ENCODE data around the gene IFT122. TPM values are rescaled to one million over a fixed set of nuclear protein-coding genes. Genes with fewer than 3 reads are reported as not detected.

The IFT122 gene
- total RNA-seq, 2 experiments from 2014 or later, result 27.8 to 32.4 TPM

DNA sequence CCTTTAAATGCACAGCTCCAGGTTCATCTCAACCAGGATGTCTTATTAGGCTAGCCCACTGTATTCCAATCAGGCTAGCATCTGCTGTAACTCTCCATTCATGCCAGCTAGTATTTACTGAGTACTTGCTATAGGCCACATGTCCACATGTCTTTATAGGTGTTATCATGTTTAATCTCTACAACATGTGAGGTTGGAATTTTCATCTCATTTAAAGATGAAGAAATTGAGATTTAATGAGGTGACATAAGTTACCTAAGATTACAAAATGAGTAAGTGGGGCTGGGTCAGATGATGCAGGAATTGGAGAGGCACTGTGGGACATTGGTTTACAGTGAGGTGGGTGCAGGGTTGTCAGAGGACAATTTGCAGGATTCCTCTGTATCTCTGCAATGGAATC is 2.9 kb downstream of the IFT122 start:
- H3K4me1 Mint-ChIP-seq (ENCODE audit: low read depth), result peaks cover 28% of the 10 kb centered on the region
- CTCF ChIA-PET, result interaction anchor here (1.0 kb wide), 1 partner anchor 47 kb away, joined by 4 read pairs; no protein-coding TSS in a partner anchor
- H3K27ac Mint-ChIP-seq, result peak overlapping the region; percentile 32
- H3K4me3 Mint-ChIP-seq, result no peak overlapping the region
- no peaks in the 10 kb centered on the region for H3K9me3 Mint-ChIP-seq
- intact Hi-C loops (cut with micrococcal nuclease), result loop anchor here (5.0 to 10.0 kb wide), 5 partner anchors 164 to 1388 kb away; partner anchors contain the start of genes PLXND1, RAB43 and SEC61A1
- no peak for DNase-seq
- H3K36me3 Mint-ChIP-seq (ENCODE audit: low read depth), result peaks cover 7% of the 10 kb centered on the region
- no peaks in the 10 kb centered on the region for H3K27me3 Mint-ChIP-seq (ENCODE audit: low read depth)

- H3K9me3 Mint-ChIP-seq, result no peaks in the 10 kb centered on the region
- peaks cover 27% of the 10 kb centered on the region for H3K4me1 Mint-ChIP-seq (ENCODE audit: low read depth)
- no peak overlapping the region for H3K4me3 Mint-ChIP-seq
- H3K36me3 Mint-ChIP-seq (ENCODE audit: low read depth), result peaks cover 3% of the 10 kb centered on the region
- no peak for DNase-seq
- CTCF ChIA-PET, result no interaction called here
- no peaks in the 10 kb centered on the region for H3K27me3 Mint-ChIP-seq (ENCODE audit: low read depth)
- intact Hi-C loops (cut with micrococcal nuclease), result loop anchor here (10.0 kb wide), 1 partner anchor 1391 kb away; the partner anchor contains the start of gene SEC61A1
- no peak overlapping the region for H3K27ac Mint-ChIP-seq
Observed at GRCh38 chr3:129445471-129445870, 5.4 kb downstream of the IFT122 start.

DNA sequence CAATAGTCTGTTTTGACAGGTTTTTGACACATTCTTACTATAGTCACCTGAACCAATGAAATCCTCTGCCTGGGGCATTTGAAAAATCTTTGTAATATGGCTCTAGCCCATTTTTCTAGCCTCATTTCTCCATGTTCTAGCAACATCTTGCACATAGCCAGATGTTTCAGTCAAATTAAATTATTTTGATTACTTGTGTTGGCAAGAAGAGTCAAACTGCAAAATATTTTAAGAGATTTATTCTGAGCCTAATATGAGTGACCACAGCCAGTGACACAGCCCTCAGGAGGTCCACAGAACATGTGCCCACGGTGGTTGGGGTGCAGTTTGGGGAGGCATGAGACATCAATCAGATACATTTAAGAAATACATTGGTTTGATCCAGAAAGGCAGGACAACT is 6.9 kb downstream of the IFT122 start:
- intact Hi-C loops (cut with micrococcal nuclease), result loop anchor here (10.0 kb wide), 1 partner anchor 1392 kb away; the partner anchor contains the start of gene SEC61A1
- Mint-ChIP-seq H3K4me3 (no peak overlapping the region), H3K9me3 (no peaks in the 10 kb centered on the region), H3K27ac (no peak overlapping the region), H3K4me1 (ENCODE audit: low read depth) (peaks cover 20% of the 10 kb centered on the region), H3K36me3 (ENCODE audit: low read depth) (peaks cover 7% of the 10 kb centered on the region), H3K27me3 (ENCODE audit: low read depth) (no peaks in the 10 kb centered on the region)
- no peak for DNase-seq
- CTCF ChIA-PET, result no interaction called here

DNA sequence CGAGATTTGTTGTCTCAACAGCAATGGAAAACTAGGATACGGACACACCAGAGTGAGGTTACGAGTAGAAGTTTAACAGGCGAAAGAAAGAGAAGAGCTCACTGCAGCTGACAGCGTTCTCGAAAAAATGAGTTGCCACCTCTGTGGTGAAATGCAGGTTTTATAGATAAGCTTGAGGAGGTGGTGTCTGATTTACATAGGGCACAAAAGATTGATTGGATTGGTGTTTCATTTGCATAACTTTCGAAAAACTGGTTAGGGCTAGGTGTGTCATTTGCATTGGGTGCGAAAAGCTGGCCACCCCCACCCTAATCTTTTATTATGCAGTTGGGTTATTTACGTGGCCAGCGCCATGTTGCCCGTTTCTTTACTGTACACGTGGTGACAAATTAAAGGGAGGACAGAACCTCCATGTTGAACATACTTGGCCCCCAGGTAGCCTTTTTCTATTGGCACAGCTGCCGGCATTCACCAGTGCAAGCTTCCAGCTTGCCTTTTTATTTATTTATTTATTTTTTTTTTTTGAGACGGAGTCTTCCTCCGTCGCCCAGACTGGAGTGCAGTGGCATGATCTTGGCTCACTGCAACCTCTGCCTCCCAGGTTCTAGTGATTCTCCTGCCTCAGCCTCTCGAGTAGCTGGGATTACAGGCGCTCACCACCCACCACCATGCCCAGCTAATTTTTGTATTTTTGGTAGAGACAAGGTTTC is 8.3 kb downstream of the IFT122 start:
- Mint-ChIP-seq H3K4me3 (no peak overlapping the region), H3K27me3 (ENCODE audit: low read depth) (no peaks in the 10 kb centered on the region), H3K36me3 (ENCODE audit: low read depth) (peaks cover 18% of the 10 kb centered on the region), H3K4me1 (ENCODE audit: low read depth) (peaks cover 10% of the 10 kb centered on the region), H3K9me3 (no peaks in the 10 kb centered on the region), H3K27ac (peak overlapping the region; percentile 10)
- DNase-seq, result no peak
- intact Hi-C loops (cut with micrococcal nuclease), result loop anchor here (10.0 kb wide), 1 partner anchor 1394 kb away; the partner anchor contains the start of gene SEC61A1
- CTCF ChIA-PET, result no interaction called here

GRCh38 chr3:129449279-129450115 is 9.5 kb downstream of the IFT122 start:
- Mint-ChIP-seq H3K36me3 (ENCODE audit: low read depth) (peaks cover 22% of the 10 kb centered on the region), H3K9me3 (no peaks in the 10 kb centered on the region)
- intact Hi-C loops (cut with micrococcal nuclease), result loop anchor here (10.0 kb wide), 1 partner anchor 1395 kb away; the partner anchor contains the start of gene SEC61A1

GRCh38 chr3:129453732-129454131 is 13.7 kb downstream of the IFT122 start:
- Mint-ChIP-seq H3K36me3 (ENCODE audit: low read depth) (peaks cover 27% of the 10 kb centered on the region), H3K27me3 (ENCODE audit: low read depth) (no peaks in the 10 kb centered on the region), H3K27ac (no peak overlapping the region), H3K9me3 (no peaks in the 10 kb centered on the region), H3K4me3 (no peak overlapping the region), H3K4me1 (ENCODE audit: low read depth) (peaks cover 7% of the 10 kb centered on the region)
- CTCF ChIA-PET, result no interaction called here
- intact Hi-C loops (cut with micrococcal nuclease), result no loop called here
- DNase-seq, result no peak

More at GRCh38 chr3:129449279-129450115, 9.5 kb downstream of the IFT122 start:
- H3K4me3 Mint-ChIP-seq, result no peak overlapping the region
- CTCF ChIA-PET, result interaction anchor here (0.6 kb wide), 1 partner anchor 293 kb away, joined by 3 read pairs; no protein-coding TSS in a partner anchor
- no peaks in the 10 kb centered on the region for H3K27me3 Mint-ChIP-seq (ENCODE audit: low read depth)
- H3K27ac Mint-ChIP-seq, result no peak overlapping the region
- peaks cover 7% of the 10 kb centered on the region for H3K4me1 Mint-ChIP-seq (ENCODE audit: low read depth)
- no peak for DNase-seq

DNA sequence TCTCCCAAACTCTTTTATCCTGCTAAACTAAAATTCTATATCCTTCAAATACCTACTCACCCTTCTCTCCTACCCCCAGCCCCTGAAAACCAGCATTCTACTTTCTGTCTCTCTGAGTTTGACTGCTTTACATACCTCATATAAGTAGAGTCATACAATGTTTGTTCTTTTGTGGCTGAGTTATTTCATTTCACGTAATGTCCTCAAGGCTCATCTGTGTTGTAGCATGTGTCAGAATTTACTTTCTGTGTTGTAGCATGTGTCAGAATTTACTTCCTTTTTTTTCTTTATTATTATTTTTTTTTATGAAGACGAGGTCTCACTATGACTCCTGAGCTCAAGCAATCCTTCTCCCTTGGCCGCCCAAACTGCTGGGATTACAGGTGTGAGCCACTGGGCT is 20.1 kb downstream of the IFT122 start:
- intact Hi-C loops (cut with micrococcal nuclease), result no loop called here
- CTCF ChIA-PET, result no interaction called here
- H3K27me3 Mint-ChIP-seq (ENCODE audit: low read depth), result no peaks in the 10 kb centered on the region
- H3K4me1 Mint-ChIP-seq (ENCODE audit: low read depth), result no peaks in the 10 kb centered on the region
- no peak for DNase-seq
- no peak overlapping the region for H3K4me3 Mint-ChIP-seq
- H3K36me3 Mint-ChIP-seq (ENCODE audit: low read depth), result peaks cover 12% of the 10 kb centered on the region
- no peak overlapping the region for H3K27ac Mint-ChIP-seq
- no peaks in the 10 kb centered on the region for H3K9me3 Mint-ChIP-seq

DNA sequence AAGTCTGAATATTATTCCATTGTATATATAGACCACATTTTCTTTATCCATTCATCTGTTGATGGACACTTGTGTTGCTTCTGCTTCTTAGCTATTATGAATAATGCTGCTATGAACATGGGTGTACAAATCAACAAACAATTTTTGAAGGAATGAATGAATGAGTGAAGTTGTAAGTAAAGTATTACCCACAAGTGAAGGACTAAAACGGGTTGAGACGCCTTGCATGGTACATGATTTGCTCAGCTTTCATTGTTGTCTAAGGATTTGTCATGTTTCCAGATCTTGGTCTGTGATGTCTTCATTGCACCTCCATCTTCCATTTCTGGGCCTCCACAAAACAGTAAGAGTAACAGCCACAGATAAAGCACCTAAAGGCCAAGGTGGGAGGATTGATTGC is 20.5 kb downstream of the IFT122 start:
- Mint-ChIP-seq H3K4me1 (ENCODE audit: low read depth) (no peaks in the 10 kb centered on the region), H3K27me3 (ENCODE audit: low read depth) (no peaks in the 10 kb centered on the region), H3K36me3 (ENCODE audit: low read depth) (peaks cover 12% of the 10 kb centered on the region), H3K4me3 (no peak overlapping the region), H3K27ac (no peak overlapping the region), H3K9me3 (no peaks in the 10 kb centered on the region)
- intact Hi-C loops (cut with micrococcal nuclease), result no loop called here
- no peak for DNase-seq
- CTCF ChIA-PET, result no interaction called here

GRCh38 chr3:129461022-129461421 is 21.0 kb downstream of the IFT122 start:
- Mint-ChIP-seq H3K36me3 (ENCODE audit: low read depth) (peaks cover 11% of the 10 kb centered on the region), H3K4me1 (ENCODE audit: low read depth) (no peaks in the 10 kb centered on the region), H3K4me3 (no peak overlapping the region), H3K9me3 (no peaks in the 10 kb centered on the region), H3K27ac (no peak overlapping the region), H3K27me3 (ENCODE audit: low read depth) (no peaks in the 10 kb centered on the region)
- intact Hi-C loops (cut with micrococcal nuclease), result no loop called here
- DNase-seq, result no peak
- CTCF ChIA-PET, result no interaction called here

- no peak overlapping the region for H3K4me3 Mint-ChIP-seq
- no peaks in the 10 kb centered on the region for H3K4me1 Mint-ChIP-seq (ENCODE audit: low read depth)
- no peak overlapping the region for H3K27ac Mint-ChIP-seq
- CTCF ChIA-PET, result interaction anchor here (0.8 kb wide), 1 partner anchor 303 kb away, joined by 4 read pairs; no protein-coding TSS in a partner anchor
- DNase-seq, result no peak
- H3K27me3 Mint-ChIP-seq (ENCODE audit: low read depth), result no peaks in the 10 kb centered on the region
- peaks cover 11% of the 10 kb centered on the region for H3K36me3 Mint-ChIP-seq (ENCODE audit: low read depth)
- no peaks in the 10 kb centered on the region for H3K9me3 Mint-ChIP-seq
- intact Hi-C loops (cut with micrococcal nuclease), result no loop called here
Observed at GRCh38 chr3:129461461-129462146, 21.6 kb downstream of the IFT122 start.

- Mint-ChIP-seq H3K9me3 (no peaks in the 10 kb centered on the region), H3K27me3 (ENCODE audit: low read depth) (no peaks in the 10 kb centered on the region), H3K4me3 (no peak overlapping the region), H3K4me1 (ENCODE audit: low read depth) (no peaks in the 10 kb centered on the region), H3K36me3 (ENCODE audit: low read depth) (peaks cover 11% of the 10 kb centered on the region), H3K27ac (no peak overlapping the region)
- DNase-seq, result no peak
- CTCF ChIA-PET, result interaction anchor here (0.8 kb wide), 1 partner anchor 302 kb away, joined by 4 read pairs; no protein-coding TSS in a partner anchor
- intact Hi-C loops (cut with micrococcal nuclease), result no loop called here
Observed at GRCh38 chr3:129462361-129462968, 22.4 kb downstream of the IFT122 start.

DNA sequence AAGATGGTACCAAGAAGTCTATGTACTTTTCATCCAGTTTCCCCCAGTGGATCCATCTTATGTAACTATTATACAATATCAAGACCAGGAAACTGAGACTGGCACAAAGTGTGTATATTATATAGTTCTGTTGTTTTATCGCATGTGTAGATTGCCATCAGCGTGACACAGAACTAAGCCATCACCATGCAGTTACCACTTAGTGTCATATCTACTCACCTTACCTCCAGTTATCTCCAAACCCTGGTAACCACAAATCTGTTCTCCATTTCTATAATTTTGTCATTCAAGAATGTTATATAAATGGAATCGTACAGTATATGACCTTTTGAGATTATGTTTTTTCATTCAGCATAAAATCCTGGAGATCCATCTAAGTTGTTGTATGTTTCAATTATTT is 23.1 kb downstream of the IFT122 start:
- H3K4me3 Mint-ChIP-seq, result no peak overlapping the region
- H3K36me3 Mint-ChIP-seq (ENCODE audit: low read depth), result peaks cover 11% of the 10 kb centered on the region

More for the DNA sequence above, 23.1 kb downstream of the IFT122 start:
- no peaks in the 10 kb centered on the region for H3K27me3 Mint-ChIP-seq (ENCODE audit: low read depth)
- H3K27ac Mint-ChIP-seq, result no peak overlapping the region
- H3K4me1 Mint-ChIP-seq (ENCODE audit: low read depth), result no peaks in the 10 kb centered on the region
- CTCF ChIA-PET, result no interaction called here
- H3K9me3 Mint-ChIP-seq, result no peaks in the 10 kb centered on the region
- intact Hi-C loops (cut with micrococcal nuclease), result no loop called here
- no peak for DNase-seq

All from activated naive CD4-positive, alpha-beta T cell treated with anti-CD3 and anti-CD28 coated beads for 36 hours (primary cell).